ENCODE data around the gene SLC39A2. TPM values are rescaled to one million over a fixed set of nuclear protein-coding genes. Genes with fewer than 3 reads are reported as not detected.

Gene SLC39A2
- total and polyA plus RNA-seq, 2 experiments from 2014 or later, result not detected

DNA sequence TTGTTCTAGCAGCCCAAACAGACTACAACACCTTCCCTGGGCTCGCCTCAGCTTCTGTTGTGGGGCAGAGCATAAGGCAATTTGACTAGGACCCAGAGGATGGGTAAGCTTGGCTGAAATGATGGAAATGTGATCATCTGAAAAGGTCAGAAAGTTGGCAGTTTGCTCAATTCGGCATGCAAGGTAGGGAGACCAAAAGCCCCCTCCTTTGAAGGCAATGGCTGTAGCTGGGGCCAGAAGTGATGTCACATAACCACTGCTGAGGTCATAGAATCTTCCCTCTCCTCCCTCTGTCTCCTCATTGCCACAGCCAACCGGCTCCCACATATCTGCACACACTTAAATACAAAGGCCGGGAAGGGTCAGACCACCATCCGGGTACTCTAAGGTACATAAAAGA lies 30.8 kb downstream of the SLC39A2 start, which contains the start of gene TPPP2:
Gene TPPP2, plus strand, starts transcription at position 301 of the 400 bp plus-strand sequence. CDS start 365 bp downstream, outside the sequence.
- H4K20me1 ChIP-seq (replicated peaks; ENCODE audit: insufficient read depth), result no peaks in the 10 kb centered on the region
- H3K9me2 ChIP-seq (ENCODE audit: insufficient read depth), result peaks cover 6% of the 10 kb centered on the region; the same call in 1 of the 2 replicates
- H3K27me3 ChIP-seq (ENCODE audit: insufficient read depth), result peaks cover 6% of the 10 kb centered on the region; the same call in 1 of the 2 replicates
- H3K27ac ChIP-seq (ENCODE audit: low read depth), result no peak within 1 kb of the TSS
- TF ChIP-seq CREB1 (CRISPR knock-in tag; IDR thresholded peaks at IDR 0.05; ENCODE audit: low read depth), result no peak
- TF ChIP-seq, protein P1, sequence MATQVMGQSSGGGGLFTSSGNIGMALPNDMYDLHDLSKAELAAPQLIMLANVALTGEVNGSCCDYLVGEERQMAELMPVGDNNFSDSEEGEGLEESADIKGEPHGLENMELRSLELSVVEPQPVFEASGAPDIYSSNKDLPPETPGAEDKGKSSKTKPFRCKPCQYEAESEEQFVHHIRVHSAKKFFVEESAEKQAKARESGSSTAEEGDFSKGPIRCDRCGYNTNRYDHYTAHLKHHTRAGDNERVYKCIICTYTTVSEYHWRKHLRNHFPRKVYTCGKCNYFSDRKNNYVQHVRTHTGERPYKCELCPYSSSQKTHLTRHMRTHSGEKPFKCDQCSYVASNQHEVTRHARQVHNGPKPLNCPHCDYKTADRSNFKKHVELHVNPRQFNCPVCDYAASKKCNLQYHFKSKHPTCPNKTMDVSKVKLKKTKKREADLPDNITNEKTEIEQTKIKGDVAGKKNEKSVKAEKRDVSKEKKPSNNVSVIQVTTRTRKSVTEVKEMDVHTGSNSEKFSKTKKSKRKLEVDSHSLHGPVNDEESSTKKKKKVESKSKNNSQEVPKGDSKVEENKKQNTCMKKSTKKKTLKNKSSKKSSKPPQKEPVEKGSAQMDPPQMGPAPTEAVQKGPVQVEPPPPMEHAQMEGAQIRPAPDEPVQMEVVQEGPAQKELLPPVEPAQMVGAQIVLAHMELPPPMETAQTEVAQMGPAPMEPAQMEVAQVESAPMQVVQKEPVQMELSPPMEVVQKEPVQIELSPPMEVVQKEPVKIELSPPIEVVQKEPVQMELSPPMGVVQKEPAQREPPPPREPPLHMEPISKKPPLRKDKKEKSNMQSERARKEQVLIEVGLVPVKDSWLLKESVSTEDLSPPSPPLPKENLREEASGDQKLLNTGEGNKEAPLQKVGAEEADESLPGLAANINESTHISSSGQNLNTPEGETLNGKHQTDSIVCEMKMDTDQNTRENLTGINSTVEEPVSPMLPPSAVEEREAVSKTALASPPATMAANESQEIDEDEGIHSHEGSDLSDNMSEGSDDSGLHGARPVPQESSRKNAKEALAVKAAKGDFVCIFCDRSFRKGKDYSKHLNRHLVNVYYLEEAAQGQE (IDR thresholded peaks at IDR 0.05; ENCODE audit: unreplicated experiment), result no peak
- no peak for TF ChIP-seq POLR2AphosphoS5 (IDR thresholded peaks at IDR 0.05; ENCODE audit: low read depth)
- no peak for TF ChIP-seq ZNF331 (CRISPR knock-in tag; IDR thresholded peaks at IDR 0.05; ENCODE audit: low read depth)
- TF ChIP-seq STAT1 (IDR thresholded peaks at IDR 0.05; ENCODE audit: unreplicated experiment), result no peak
- no peak for TF ChIP-seq EZH2 (IDR thresholded peaks at IDR 0.05; ENCODE audit: low read depth, unreplicated experiment)
- TF ChIP-seq NANOG (IDR thresholded peaks at IDR 0.05; ENCODE audit: borderline replicate concordance), result no peak
- TF ChIP-seq, protein P2, sequence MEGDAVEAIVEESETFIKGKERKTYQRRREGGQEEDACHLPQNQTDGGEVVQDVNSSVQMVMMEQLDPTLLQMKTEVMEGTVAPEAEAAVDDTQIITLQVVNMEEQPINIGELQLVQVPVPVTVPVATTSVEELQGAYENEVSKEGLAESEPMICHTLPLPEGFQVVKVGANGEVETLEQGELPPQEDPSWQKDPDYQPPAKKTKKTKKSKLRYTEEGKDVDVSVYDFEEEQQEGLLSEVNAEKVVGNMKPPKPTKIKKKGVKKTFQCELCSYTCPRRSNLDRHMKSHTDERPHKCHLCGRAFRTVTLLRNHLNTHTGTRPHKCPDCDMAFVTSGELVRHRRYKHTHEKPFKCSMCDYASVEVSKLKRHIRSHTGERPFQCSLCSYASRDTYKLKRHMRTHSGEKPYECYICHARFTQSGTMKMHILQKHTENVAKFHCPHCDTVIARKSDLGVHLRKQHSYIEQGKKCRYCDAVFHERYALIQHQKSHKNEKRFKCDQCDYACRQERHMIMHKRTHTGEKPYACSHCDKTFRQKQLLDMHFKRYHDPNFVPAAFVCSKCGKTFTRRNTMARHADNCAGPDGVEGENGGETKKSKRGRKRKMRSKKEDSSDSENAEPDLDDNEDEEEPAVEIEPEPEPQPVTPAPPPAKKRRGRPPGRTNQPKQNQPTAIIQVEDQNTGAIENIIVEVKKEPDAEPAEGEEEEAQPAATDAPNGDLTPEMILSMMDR (conservative IDR thresholded peaks at IDR 0.05; ENCODE audit: low read depth in 2 of 2), result no peak
- TF ChIP-seq JUNB (IDR thresholded peaks at IDR 0.05; ENCODE audit: unreplicated experiment), result no peak
- TF ChIP-seq EZH2phosphoT487 (IDR thresholded peaks at IDR 0.05; ENCODE audit: unreplicated experiment), result no peak
- TF ChIP-seq ZNF114 (CRISPR knock-in tag; IDR thresholded peaks at IDR 0.05), result no peak
- TF ChIP-seq, protein P3, sequence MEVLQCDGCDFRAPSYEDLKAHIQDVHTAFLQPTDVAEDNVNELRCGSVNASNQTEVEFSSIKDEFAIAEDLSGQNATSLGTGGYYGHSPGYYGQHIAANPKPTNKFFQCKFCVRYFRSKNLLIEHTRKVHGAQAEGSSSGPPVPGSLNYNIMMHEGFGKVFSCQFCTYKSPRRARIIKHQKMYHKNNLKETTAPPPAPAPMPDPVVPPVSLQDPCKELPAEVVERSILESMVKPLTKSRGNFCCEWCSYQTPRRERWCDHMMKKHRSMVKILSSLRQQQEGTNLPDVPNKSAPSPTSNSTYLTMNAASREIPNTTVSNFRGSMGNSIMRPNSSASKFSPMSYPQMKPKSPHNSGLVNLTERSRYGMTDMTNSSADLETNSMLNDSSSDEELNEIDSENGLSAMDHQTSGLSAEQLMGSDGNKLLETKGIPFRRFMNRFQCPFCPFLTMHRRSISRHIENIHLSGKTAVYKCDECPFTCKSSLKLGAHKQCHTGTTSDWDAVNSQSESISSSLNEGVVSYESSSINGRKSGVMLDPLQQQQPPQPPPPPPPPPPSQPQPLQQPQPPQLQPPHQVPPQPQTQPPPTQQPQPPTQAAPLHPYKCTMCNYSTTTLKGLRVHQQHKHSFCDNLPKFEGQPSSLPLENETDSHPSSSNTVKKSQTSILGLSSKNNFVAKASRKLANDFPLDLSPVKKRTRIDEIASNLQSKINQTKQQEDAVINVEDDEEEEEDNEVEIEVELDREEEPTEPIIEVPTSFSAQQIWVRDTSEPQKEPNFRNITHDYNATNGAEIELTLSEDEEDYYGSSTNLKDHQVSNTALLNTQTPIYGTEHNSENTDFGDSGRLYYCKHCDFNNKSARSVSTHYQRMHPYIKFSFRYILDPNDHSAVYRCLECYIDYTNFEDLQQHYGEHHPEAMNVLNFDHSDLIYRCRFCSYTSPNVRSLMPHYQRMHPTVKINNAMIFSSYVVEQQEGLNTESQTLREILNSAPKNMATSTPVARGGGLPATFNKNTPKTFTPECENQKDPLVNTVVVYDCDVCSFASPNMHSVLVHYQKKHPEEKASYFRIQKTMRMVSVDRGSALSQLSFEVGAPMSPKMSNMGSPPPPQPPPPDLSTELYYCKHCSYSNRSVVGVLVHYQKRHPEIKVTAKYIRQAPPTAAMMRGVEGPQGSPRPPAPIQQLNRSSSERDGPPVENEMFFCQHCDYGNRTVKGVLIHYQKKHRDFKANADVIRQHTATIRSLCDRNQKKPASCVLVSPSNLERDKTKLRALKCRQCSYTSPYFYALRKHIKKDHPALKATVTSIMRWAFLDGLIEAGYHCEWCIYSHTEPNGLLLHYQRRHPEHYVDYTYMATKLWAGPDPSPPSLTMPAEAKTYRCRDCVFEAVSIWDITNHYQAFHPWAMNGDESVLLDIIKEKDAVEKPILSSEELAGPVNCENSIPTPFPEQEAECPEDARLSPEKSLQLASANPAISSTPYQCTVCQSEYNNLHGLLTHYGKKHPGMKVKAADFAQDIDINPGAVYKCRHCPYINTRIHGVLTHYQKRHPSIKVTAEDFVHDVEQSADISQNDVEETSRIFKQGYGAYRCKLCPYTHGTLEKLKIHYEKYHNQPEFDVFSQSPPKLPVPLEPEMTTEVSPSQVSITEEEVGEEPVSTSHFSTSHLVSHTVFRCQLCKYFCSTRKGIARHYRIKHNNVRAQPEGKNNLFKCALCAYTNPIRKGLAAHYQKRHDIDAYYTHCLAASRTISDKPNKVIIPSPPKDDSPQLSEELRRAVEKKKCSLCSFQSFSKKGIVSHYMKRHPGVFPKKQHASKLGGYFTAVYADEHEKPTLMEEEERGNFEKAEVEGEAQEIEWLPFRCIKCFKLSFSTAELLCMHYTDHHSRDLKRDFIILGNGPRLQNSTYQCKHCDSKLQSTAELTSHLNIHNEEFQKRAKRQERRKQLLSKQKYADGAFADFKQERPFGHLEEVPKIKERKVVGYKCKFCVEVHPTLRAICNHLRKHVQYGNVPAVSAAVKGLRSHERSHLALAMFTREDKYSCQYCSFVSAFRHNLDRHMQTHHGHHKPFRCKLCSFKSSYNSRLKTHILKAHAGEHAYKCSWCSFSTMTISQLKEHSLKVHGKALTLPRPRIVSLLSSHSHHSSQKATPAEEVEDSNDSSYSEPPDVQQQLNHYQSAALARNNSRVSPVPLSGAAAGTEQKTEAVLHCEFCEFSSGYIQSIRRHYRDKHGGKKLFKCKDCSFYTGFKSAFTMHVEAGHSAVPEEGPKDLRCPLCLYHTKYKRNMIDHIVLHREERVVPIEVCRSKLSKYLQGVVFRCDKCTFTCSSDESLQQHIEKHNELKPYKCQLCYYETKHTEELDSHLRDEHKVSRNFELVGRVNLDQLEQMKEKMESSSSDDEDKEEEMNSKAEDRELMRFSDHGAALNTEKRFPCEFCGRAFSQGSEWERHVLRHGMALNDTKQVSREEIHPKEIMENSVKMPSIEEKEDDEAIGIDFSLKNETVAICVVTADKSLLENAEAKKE (CRISPR knock-in tag; IDR thresholded peaks at IDR 0.05), result no peak
- TF ChIP-seq, protein P4, sequence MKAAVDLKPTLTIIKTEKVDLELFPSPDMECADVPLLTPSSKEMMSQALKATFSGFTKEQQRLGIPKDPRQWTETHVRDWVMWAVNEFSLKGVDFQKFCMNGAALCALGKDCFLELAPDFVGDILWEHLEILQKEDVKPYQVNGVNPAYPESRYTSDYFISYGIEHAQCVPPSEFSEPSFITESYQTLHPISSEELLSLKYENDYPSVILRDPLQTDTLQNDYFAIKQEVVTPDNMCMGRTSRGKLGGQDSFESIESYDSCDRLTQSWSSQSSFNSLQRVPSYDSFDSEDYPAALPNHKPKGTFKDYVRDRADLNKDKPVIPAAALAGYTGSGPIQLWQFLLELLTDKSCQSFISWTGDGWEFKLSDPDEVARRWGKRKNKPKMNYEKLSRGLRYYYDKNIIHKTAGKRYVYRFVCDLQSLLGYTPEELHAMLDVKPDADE (IDR thresholded peaks at IDR 0.05), result no peak
- Mint-ChIP-seq H3K9me3 (no peaks in the 10 kb centered on the region), H3K4me1 (peaks cover 17% of the 10 kb centered on the region), H3K36me3 (ENCODE audit: low read depth) (no peaks in the 10 kb centered on the region), H3K4me3 (no peak within 1 kb of the TSS), H3K27ac (no peak within 1 kb of the TSS), H3K27me3 (ENCODE audit: insufficient read depth, low read depth, poor library complexity) (peaks cover 16% of the 10 kb centered on the region)
- no peaks in the 10 kb centered on the region for H3K79me2 ChIP-seq (replicated peaks; ENCODE audit: insufficient read depth)
- no peak for DNase-seq (ENCODE audit: low spot score)
- peaks cover 16% of the 10 kb centered on the region for H3K4me1 ChIP-seq (ENCODE audit: insufficient read depth)
- no peak within 1 kb of the TSS for H3K4me2 ChIP-seq
- ATAC-seq, result no peak
- no peaks in the 10 kb centered on the region for H3K36me3 ChIP-seq (ENCODE audit: insufficient read depth)
- no peak within 1 kb of the TSS for H2AFZ ChIP-seq
- H3F3A ChIP-seq (replicated peaks; ENCODE audit: low read depth), result peaks cover 7% of the 10 kb centered on the region; the same call in 1 of the 2 replicates
- H3K4me3 ChIP-seq, result no peak within 1 kb of the TSS
